GM12891 (cell line): ENCODE measurements around the gene CSF1R.

Source experiments
- PAX5 ChIP-seq: IDR thresholded peaks from 2 replicates; pipeline ENCODE4 v1.6.1; 2011; ENCODE audit warnings: low read length, moderate library complexity, mild to moderate bottlenecking; ENCODE audit not compliant: insufficient read depth, severe bottlenecking
- POLR2A ChIP-seq: IDR thresholded peaks from 2 replicates; pipeline ENCODE4 v1.6.1; 2011; ENCODE audit warnings: low read depth, low read length, control low read depth
- POLR2AphosphoS5 ChIP-seq: IDR thresholded peaks from 2 replicates; pipeline ENCODE4 v1.6.1; 2011; ENCODE audit warnings: low read depth, low read length, control low read depth
- SPI1 ChIP-seq: IDR thresholded peaks from 2 replicates; pipeline ENCODE4 v1.6.1; 2011; ENCODE audit warnings: low read depth, low read length, control low read depth
- TAF1 ChIP-seq: IDR thresholded peaks from 2 replicates; pipeline ENCODE4 v1.6.1; 2011; ENCODE audit warnings: low read depth, low read length, control low read depth

- no peak for TF ChIP-seq POLR2A
- no peak for TF ChIP-seq POLR2AphosphoS5
- TF ChIP-seq TAF1, result no peak
- TF ChIP-seq PAX5, result no peak
- TF ChIP-seq SPI1, result no peak
Measured at GRCh38 chr5:150121448-150122157, 35.2 kb upstream of the CSF1R start.
